Natural killer cell treated with Interleukin-12 subunit alpha and Interleukin-12 subunit beta and Interleukin-15 and Interleukin-18, amount 100 ng/mL, for 72 hours (primary cell): Measurements from ENCODE around the gene PFKFB3. TPM values are rescaled to one million over a fixed set of nuclear protein-coding genes. Genes with fewer than 3 reads are reported as not detected.

Experiments used
- ATAC-seq, 2 donors: fragments of 150-1000 bp; cut with Tn5 transposase in 1 of 2; sonication (Bioruptor Pico), chemical (Tn5 transposase) in 1 of 2; 2 replicates each; pipeline ENCODE4 v1.10.0; 2021
- DNase-seq: peaks from one replicate; pipeline ENCODE4 v3.0.0; 2022; ENCODE audit warnings: low spot score
- H3K27ac Mint-ChIP-seq, 2 donors: 1 replicate in 1 of 2; 2 replicates in 1 of 2; pipeline ENCODE4 v1.8.0; 2022; ENCODE audit warnings: mixed read lengths in 2 of 2, mild to moderate bottlenecking in 1 of 2, moderate library complexity in 1 of 2
- H3K27me3 Mint-ChIP-seq, 2 donors: 1 replicate in 1 of 2; 2 replicates in 1 of 2; pipeline ENCODE4 v1.8.0; 2022; ENCODE audit warnings: mixed read lengths in 2 of 2
- H3K36me3 Mint-ChIP-seq: one replicate; pipeline ENCODE4 v1.8.0; 2022; ENCODE audit warnings: mixed read lengths
- H3K4me1 Mint-ChIP-seq, 2 donors: 1 replicate in 1 of 2; 2 replicates in 1 of 2; pipeline ENCODE4 v1.8.0; 2022; ENCODE audit warnings: low read depth in 2 of 2, mixed read lengths in 2 of 2, mild to moderate bottlenecking in 1 of 2
- H3K4me3 Mint-ChIP-seq: one replicate; pipeline ENCODE4 v1.8.0; 2022; ENCODE audit warnings: mixed read lengths
- H3K9me3 Mint-ChIP-seq: 2 replicates; pipeline ENCODE4 v1.8.0; 2022; ENCODE audit warnings: mixed read lengths
- total RNA-seq, 2 donors: library from RNA; stranded (reverse); gene quantifications; one replicate each; pipeline ENCODE4 v1.2.3, GENCODE V29; 2022

Gene PFKFB3
- total RNA-seq, 2 donors from 2014 or later = 190 to 256 TPM

GRCh38 chr10:6170638-6171037 is 32.1 kb upstream of the PFKFB3 start:
- no peak overlapping the region for H3K4me3 Mint-ChIP-seq
- ATAC-seq = no peak
- H3K27me3 Mint-ChIP-seq = no peaks in the 10 kb centered on the region
- peak overlapping the region in 1 of 2 donors; percentile 67 for H3K27ac Mint-ChIP-seq
- no peak for DNase-seq
- no peaks in the 10 kb centered on the region for H3K36me3 Mint-ChIP-seq
- peaks cover 30 to 48% of the 10 kb centered on the region in 2 donors for H3K4me1 Mint-ChIP-seq
- H3K9me3 Mint-ChIP-seq = no peaks in the 10 kb centered on the region

- Mint-ChIP-seq H3K36me3 (no peaks in the 10 kb centered on the region), H3K9me3 (no peaks in the 10 kb centered on the region), H3K27me3 (no peaks in the 10 kb centered on the region), H3K27ac (peak overlapping the region in 1 of 2 donors; percentile 67), H3K4me1 (peaks cover 38 to 47% of the 10 kb centered on the region in 2 donors), H3K4me3 (no peak overlapping the region)
- DNase-seq (no peak), ATAC-seq (peak; percentile 37 to 45)
Observed at GRCh38 chr10:6171881-6172695, 30.6 kb upstream of the PFKFB3 start.

- ATAC-seq = peak; percentile 72 to 80
- H3K4me3 Mint-ChIP-seq = peak overlapping the region; percentile 71
- H3K4me1 Mint-ChIP-seq = peaks cover 39% of the 10 kb centered on the region in 2 donors
- H3K36me3 Mint-ChIP-seq = no peaks in the 10 kb centered on the region
- H3K27me3 Mint-ChIP-seq = no peaks in the 10 kb centered on the region
- DNase-seq = peak; percentile 68
- no peaks in the 10 kb centered on the region for H3K9me3 Mint-ChIP-seq
- peak overlapping the region; percentile 67 to 74 for H3K27ac Mint-ChIP-seq
Observed at GRCh38 chr10:6173203-6173602, 29.5 kb upstream of the PFKFB3 start.

GRCh38 chr10:6174201-6174874 is 28.4 kb upstream of the PFKFB3 start:
- no peaks in the 10 kb centered on the region for H3K36me3 Mint-ChIP-seq
- ATAC-seq = no peak
- H3K4me3 Mint-ChIP-seq = no peak overlapping the region
- no peaks in the 10 kb centered on the region for H3K9me3 Mint-ChIP-seq
- H3K27ac Mint-ChIP-seq = peak overlapping the region; percentile 67 to 74
- no peak for DNase-seq
- H3K4me1 Mint-ChIP-seq = peaks cover 39 to 40% of the 10 kb centered on the region in 2 donors
- no peaks in the 10 kb centered on the region for H3K27me3 Mint-ChIP-seq

GRCh38 chr10:6175329-6176055 is 27.2 kb upstream of the PFKFB3 start:
- Mint-ChIP-seq H3K4me1 (peaks cover 32 to 38% of the 10 kb centered on the region in 2 donors), H3K4me3 (no peak overlapping the region), H3K9me3 (no peaks in the 10 kb centered on the region), H3K36me3 (no peaks in the 10 kb centered on the region), H3K27me3 (no peaks in the 10 kb centered on the region), H3K27ac (peak overlapping the region in 1 of 2 donors; percentile 1)
- DNase-seq (no peak), ATAC-seq (no peak)

GRCh38 chr10:6176691-6177231 is 26.0 kb upstream of the PFKFB3 start:
- no peaks in the 10 kb centered on the region for H3K36me3 Mint-ChIP-seq
- no peak overlapping the region for H3K4me3 Mint-ChIP-seq
- ATAC-seq (no peak), DNase-seq (no peak)
- peaks cover 26 to 35% of the 10 kb centered on the region in 2 donors for H3K4me1 Mint-ChIP-seq
- H3K9me3 Mint-ChIP-seq = no peaks in the 10 kb centered on the region
- no peaks in the 10 kb centered on the region for H3K27me3 Mint-ChIP-seq
- peak overlapping the region in 1 of 2 donors; percentile 83 for H3K27ac Mint-ChIP-seq

GRCh38 chr10:6177880-6178281 is 24.9 kb upstream of the PFKFB3 start:
- Mint-ChIP-seq H3K36me3 (no peaks in the 10 kb centered on the region), H3K4me1 (peaks cover 22 to 25% of the 10 kb centered on the region in 2 donors), H3K9me3 (no peaks in the 10 kb centered on the region), H3K27me3 (no peaks in the 10 kb centered on the region), H3K4me3 (no peak overlapping the region), H3K27ac (peak overlapping the region in 1 of 2 donors; percentile 83)
- DNase-seq (no peak), ATAC-seq (no peak)

- H3K9me3 Mint-ChIP-seq = no peaks in the 10 kb centered on the region
- H3K27ac Mint-ChIP-seq = peak overlapping the region in 1 of 2 donors; percentile 67
- H3K4me3 Mint-ChIP-seq = no peak overlapping the region
- H3K27me3 Mint-ChIP-seq = no peaks in the 10 kb centered on the region
- H3K36me3 Mint-ChIP-seq = no peaks in the 10 kb centered on the region
- DNase-seq (no peak), ATAC-seq (no peak)
- H3K4me1 Mint-ChIP-seq = peaks cover 15 to 18% of the 10 kb centered on the region in 2 donors
Observed at GRCh38 chr10:6178581-6178980, 24.2 kb upstream of the PFKFB3 start.

GRCh38 chr10:6179078-6179477 is 23.7 kb upstream of the PFKFB3 start:
- peaks cover 14% of the 10 kb centered on the region in 2 donors for H3K4me1 Mint-ChIP-seq

GRCh38 chr10:6180480-6181110 is 22.1 kb upstream of the PFKFB3 start:
- Mint-ChIP-seq H3K36me3 (no peaks in the 10 kb centered on the region), H3K27ac (no peak overlapping the region), H3K4me3 (no peak overlapping the region)

More at GRCh38 chr10:6179078-6179477, 23.7 kb upstream of the PFKFB3 start:
- no peaks in the 10 kb centered on the region for H3K27me3 Mint-ChIP-seq
- no peak overlapping the region for H3K4me3 Mint-ChIP-seq
- no peaks in the 10 kb centered on the region for H3K36me3 Mint-ChIP-seq
- H3K9me3 Mint-ChIP-seq = no peaks in the 10 kb centered on the region
- DNase-seq (no peak), ATAC-seq (no peak)
- H3K27ac Mint-ChIP-seq = peak overlapping the region in 1 of 2 donors; percentile 67

GRCh38 chr10:6181249-6181648 is 21.5 kb upstream of the PFKFB3 start:
- Mint-ChIP-seq H3K9me3 (no peaks in the 10 kb centered on the region), H3K4me3 (no peak overlapping the region), H3K4me1 (peaks cover 7 to 10% of the 10 kb centered on the region in 2 donors), H3K27ac (no peak overlapping the region), H3K36me3 (no peaks in the 10 kb centered on the region), H3K27me3 (no peaks in the 10 kb centered on the region)
- DNase-seq (no peak), ATAC-seq (no peak)

More at GRCh38 chr10:6180480-6181110, 22.1 kb upstream of the PFKFB3 start:
- H3K9me3 Mint-ChIP-seq = no peaks in the 10 kb centered on the region
- H3K4me1 Mint-ChIP-seq = peaks cover 12 to 14% of the 10 kb centered on the region in 2 donors
- DNase-seq (no peak), ATAC-seq (no peak)
- no peaks in the 10 kb centered on the region for H3K27me3 Mint-ChIP-seq

GRCh38 chr10:6182454-6183098 is 20.2 kb upstream of the PFKFB3 start:
- Mint-ChIP-seq H3K4me3 (no peak overlapping the region), H3K4me1 (peaks cover under 1 to 14% of the 10 kb centered on the region in 2 donors), H3K9me3 (no peaks in the 10 kb centered on the region), H3K27me3 (no peaks in the 10 kb centered on the region), H3K27ac (no peak overlapping the region), H3K36me3 (no peaks in the 10 kb centered on the region)
- DNase-seq (no peak), ATAC-seq (peak; percentile 28 to 34)
